ENCODE measurements around the gene CCM2. TPM values are rescaled to one million over a fixed set of nuclear protein-coding genes. Genes with fewer than 3 reads are reported as not detected.
A peak's percentile ranks its signal among the peaks of the same experiment; 100 is the strongest.

CCM2 gene
- total and polyA plus RNA-seq, 8 donors = 1.8 to 39.0 (median 26.6) TPM

- H3K27me3 ChIP-seq = no peaks in the 10 kb centered on the region
- intact Hi-C loops (cut with DNase I; ENCODE audit: low total_unique reads) = loop anchor here (10.0 kb wide), 1 partner anchor 164 kb away; no protein-coding TSS in a partner anchor
- peaks cover 0 to 15% (median 9%) of the 10 kb centered on the region in 4 donors for H3K36me3 ChIP-seq
- peak in 1 of 2 donors; percentile 1 for DNase-seq
- peaks cover 0 to 4% (median 0%) of the 10 kb centered on the region in 4 donors for H3K4me1 ChIP-seq
- H3K4me3 ChIP-seq = no peak overlapping the region
- 87 to 91% (median 89%) methylated on average over 14 to 18 of the region's 18 CpGs for WGBS, 5 donors
- H3K9me3 ChIP-seq = no peaks in the 10 kb centered on the region
- no peak overlapping the region for H3K27ac ChIP-seq
- TF ChIP-seq, protein P1, sequence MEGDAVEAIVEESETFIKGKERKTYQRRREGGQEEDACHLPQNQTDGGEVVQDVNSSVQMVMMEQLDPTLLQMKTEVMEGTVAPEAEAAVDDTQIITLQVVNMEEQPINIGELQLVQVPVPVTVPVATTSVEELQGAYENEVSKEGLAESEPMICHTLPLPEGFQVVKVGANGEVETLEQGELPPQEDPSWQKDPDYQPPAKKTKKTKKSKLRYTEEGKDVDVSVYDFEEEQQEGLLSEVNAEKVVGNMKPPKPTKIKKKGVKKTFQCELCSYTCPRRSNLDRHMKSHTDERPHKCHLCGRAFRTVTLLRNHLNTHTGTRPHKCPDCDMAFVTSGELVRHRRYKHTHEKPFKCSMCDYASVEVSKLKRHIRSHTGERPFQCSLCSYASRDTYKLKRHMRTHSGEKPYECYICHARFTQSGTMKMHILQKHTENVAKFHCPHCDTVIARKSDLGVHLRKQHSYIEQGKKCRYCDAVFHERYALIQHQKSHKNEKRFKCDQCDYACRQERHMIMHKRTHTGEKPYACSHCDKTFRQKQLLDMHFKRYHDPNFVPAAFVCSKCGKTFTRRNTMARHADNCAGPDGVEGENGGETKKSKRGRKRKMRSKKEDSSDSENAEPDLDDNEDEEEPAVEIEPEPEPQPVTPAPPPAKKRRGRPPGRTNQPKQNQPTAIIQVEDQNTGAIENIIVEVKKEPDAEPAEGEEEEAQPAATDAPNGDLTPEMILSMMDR (IDR thresholded peaks at IDR 0.05) = no peak
- TF ChIP-seq POLR2AphosphoS5 (IDR thresholded peaks at IDR 0.05) (no peak), EP300 (IDR thresholded peaks at IDR 0.05) (no peak)
Measured at GRCh38 chr7:44970523-44971051, 29.4 kb upstream of the CCM2 start.

DNA sequence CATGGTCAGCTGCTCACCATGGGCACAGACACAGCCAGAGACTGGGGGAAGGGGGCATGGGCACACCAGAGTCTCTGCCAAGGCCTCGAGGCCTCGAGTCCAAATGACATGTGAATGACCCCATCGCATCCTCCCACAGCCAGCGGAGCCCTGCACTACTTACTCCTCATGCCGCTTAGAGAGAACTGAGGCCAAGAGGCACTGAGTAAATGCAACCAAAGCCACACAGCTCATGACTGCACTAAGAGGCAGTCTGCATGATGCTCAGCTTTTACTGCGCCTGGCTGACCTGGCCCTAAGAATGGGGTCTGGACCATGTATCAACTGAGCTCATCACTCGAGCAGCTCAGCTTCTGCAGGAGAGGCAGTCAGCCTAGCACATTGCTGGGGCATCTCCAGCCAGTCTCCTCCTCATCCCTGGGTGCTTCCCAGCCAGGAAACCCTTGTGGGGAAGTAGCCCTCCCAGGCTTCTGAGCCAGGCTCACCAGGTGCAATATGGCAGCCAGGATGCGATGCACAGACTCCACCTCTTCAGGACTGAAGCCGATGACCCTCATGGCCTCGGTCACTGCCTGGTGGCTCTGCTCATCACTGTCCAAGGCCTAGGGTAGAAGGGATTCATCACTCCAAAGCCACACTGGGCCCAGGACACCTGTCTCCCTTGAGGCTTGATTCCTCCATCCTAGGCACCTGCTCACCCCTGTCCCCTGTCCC lies 28.7 kb upstream of the CCM2 start:
- Histone ChIP-seq H3K4me1 (peaks cover 0 to 4% (median under 1%) of the 10 kb centered on the region in 4 donors), H3K4me3 (no peak overlapping the region), H3K36me3 (peaks cover 0 to 20% (median 14%) of the 10 kb centered on the region in 4 donors), H3K27me3 (no peaks in the 10 kb centered on the region), H3K9me3 (no peaks in the 10 kb centered on the region), H3K27ac (no peak overlapping the region)
- intact Hi-C loops (cut with DNase I; ENCODE audit: low total_unique reads) = loop anchor here (10.0 kb wide), 1 partner anchor 163 kb away; no protein-coding TSS in a partner anchor
- no peak for TF ChIP-seq POLR2AphosphoS5 (IDR thresholded peaks at IDR 0.05)
- TF ChIP-seq POLR2A (IDR thresholded peaks at IDR 0.05) = no peak
- TF ChIP-seq, protein P1 (IDR thresholded peaks at IDR 0.05) = no peak
- 85 to 92% (median 89%) methylated on average over 8 to 10 of the region's 10 CpGs for WGBS, 5 donors
- DNase-seq = no peak

GRCh38 chr7:44971902-44972441 lies 28.0 kb upstream of the CCM2 start:
- Histone ChIP-seq H3K27me3 (no peaks in the 10 kb centered on the region), H3K36me3 (peaks cover 0 to 24% (median 15%) of the 10 kb centered on the region in 4 donors), H3K4me1 (peaks cover 0 to 6% (median 2%) of the 10 kb centered on the region in 4 donors), H3K9me3 (no peaks in the 10 kb centered on the region), H3K4me3 (no peak overlapping the region), H3K27ac (no peak overlapping the region)
- peak in 1 of 2 donors; percentile 6 for DNase-seq
- TF ChIP-seq EP300 (IDR thresholded peaks at IDR 0.05) (no peak), POLR2AphosphoS5 (IDR thresholded peaks at IDR 0.05) (no peak), POLR2A (IDR thresholded peaks at IDR 0.05) (no peak)
- TF ChIP-seq, protein P1 (IDR thresholded peaks at IDR 0.05) = no peak
- 53 to 66% (median 59%) methylated on average over 5 of the region's 5 CpGs for WGBS, 5 donors
- intact Hi-C loops (cut with DNase I; ENCODE audit: low total_unique reads) = loop anchor here (10.0 kb wide), 1 partner anchor 163 kb away; no protein-coding TSS in a partner anchor

GRCh38 chr7:44972562-44972961 lies 27.4 kb upstream of the CCM2 start:
- no peak overlapping the region for H3K27ac ChIP-seq
- no peaks in the 10 kb centered on the region for H3K9me3 ChIP-seq
- intact Hi-C loops (cut with DNase I; ENCODE audit: low total_unique reads) = loop anchor here (10.0 kb wide), 1 partner anchor 162 kb away; no protein-coding TSS in a partner anchor
- 57 to 85% (median 84%) methylated on average over 1 to 3 of the region's 3 CpGs for WGBS, 5 donors
- TF ChIP-seq EP300 (IDR thresholded peaks at IDR 0.05) (no peak), POLR2AphosphoS5 (IDR thresholded peaks at IDR 0.05) (no peak), POLR2A (IDR thresholded peaks at IDR 0.05) (no peak)
- TF ChIP-seq, protein P1 (IDR thresholded peaks at IDR 0.05) = no peak
- no peak for DNase-seq
- H3K4me3 ChIP-seq = no peak overlapping the region
- H3K36me3 ChIP-seq = peaks cover 0 to 26% (median 17%) of the 10 kb centered on the region in 4 donors
- H3K27me3 ChIP-seq = no peaks in the 10 kb centered on the region
- peaks cover 0 to 12% (median 4%) of the 10 kb centered on the region in 4 donors for H3K4me1 ChIP-seq
